ENCODE data around the gene GOLGA6A.

The GOLGA6A gene

DNA sequence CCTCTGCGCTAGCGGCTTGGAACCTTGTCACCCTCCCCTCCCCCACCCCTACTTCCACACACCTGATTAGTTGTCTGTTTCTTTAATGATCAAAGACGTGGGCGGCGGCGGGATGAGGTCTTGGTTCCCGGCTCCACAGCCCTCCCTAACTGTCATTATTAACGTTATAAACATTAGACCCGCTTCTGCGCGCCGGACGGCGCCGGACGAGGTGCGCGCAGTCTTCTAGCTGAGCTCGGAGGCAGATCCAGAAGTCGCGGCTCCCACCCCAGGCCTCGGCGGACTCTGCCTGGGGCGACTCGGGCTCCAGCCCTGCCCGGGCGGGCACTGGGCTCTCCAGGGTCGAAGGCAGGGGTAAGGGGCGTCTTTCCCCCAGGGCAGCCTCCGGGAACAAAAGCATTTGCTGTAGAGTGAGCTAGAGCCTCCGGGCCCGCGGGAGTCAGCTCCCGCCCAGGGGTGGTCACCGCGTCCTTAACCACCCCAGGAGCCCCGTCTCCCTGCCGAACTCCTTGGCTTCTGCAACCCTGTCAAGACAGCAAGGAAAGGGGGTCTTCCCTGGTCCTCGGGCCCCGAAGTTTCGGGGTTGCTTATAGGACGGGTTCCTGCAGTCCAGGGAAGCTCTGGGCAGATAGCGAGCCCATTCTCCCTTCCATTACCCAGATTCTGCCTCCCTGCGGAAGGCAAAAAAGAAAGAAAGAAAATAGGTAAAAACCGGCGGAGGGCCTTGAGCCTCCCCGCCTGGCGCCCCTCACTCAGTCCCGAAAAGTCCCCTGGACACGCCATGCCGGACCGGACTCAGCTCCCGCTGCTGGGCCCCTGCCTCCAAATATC is 45.8 kb upstream of the GOLGA6A start:
- H3K27ac ChIP-seq, result no peak overlapping the region
- TF ChIP-seq ZFX (IDR thresholded peaks at IDR 0.05), result no peak
- TF ChIP-seq, protein P1, sequence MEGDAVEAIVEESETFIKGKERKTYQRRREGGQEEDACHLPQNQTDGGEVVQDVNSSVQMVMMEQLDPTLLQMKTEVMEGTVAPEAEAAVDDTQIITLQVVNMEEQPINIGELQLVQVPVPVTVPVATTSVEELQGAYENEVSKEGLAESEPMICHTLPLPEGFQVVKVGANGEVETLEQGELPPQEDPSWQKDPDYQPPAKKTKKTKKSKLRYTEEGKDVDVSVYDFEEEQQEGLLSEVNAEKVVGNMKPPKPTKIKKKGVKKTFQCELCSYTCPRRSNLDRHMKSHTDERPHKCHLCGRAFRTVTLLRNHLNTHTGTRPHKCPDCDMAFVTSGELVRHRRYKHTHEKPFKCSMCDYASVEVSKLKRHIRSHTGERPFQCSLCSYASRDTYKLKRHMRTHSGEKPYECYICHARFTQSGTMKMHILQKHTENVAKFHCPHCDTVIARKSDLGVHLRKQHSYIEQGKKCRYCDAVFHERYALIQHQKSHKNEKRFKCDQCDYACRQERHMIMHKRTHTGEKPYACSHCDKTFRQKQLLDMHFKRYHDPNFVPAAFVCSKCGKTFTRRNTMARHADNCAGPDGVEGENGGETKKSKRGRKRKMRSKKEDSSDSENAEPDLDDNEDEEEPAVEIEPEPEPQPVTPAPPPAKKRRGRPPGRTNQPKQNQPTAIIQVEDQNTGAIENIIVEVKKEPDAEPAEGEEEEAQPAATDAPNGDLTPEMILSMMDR (conservative IDR thresholded peaks at IDR 0.05), result 0 out of 2 replicates have a peak, but pooled peaks have one; percentile 34

DNA sequence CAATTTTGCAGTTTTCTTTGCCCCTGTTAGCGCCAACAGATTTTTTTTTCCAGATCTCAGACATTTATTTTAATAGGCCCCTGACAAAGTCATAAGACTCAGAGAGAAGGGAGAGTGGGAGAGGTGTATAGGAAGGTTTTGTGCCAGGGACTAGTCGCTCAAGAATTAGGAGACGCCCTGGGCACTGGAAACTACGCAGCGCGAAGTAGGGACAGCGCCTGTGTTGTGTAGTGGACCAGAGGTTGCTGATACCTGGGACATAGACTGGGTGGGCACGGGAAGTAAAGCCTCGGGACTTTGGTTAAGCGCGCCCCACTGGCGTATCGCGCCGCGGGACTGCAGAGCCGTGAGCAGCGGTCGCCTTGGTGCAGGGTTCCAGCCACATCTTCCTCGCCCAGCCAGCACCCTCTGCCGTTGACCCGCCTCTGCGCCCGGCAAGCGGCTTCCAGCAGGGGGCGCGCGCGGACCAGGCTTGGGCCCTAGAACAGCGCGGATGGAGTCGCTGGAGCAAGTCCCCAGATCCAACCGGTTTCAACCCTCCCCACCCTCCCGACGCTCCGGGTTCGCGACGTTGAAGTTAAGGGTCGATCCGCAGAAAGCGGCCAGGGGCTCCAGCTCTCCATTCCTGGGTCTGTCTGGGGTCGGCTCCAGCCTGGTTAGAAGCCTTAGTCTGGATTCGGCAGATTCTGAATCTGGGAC is 45.1 kb upstream of the GOLGA6A start:
- H3K27ac ChIP-seq, result no peak overlapping the region
- TF ChIP-seq, protein P1 (conservative IDR thresholded peaks at IDR 0.05), result peak; percentile 97
- TF ChIP-seq ZFX (IDR thresholded peaks at IDR 0.05), result no peak

DNA sequence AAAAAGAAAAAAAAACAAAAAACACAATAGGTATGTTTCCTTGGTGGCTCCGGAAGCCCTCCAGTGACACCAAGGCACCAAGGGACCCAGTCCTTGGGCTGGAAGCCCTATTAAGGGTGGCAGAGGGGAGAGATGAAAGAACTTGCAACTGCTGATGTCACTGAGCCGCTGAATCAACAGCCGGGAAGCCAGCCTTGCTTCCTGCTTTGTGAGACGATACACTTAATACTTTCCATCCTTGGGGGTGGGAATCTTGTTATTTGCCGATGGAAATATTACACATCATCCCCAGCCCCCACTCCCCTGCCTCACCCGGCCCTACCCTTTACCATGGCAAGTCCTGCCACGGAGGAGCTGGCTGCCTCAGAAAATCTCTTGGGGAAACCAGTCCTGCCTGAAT is 42.4 kb upstream of the GOLGA6A start:
- H3K27ac ChIP-seq, result no peak overlapping the region
- TF ChIP-seq, protein P1 (conservative IDR thresholded peaks at IDR 0.05), result no peak
- TF ChIP-seq ZFX (IDR thresholded peaks at IDR 0.05), result no peak

DNA sequence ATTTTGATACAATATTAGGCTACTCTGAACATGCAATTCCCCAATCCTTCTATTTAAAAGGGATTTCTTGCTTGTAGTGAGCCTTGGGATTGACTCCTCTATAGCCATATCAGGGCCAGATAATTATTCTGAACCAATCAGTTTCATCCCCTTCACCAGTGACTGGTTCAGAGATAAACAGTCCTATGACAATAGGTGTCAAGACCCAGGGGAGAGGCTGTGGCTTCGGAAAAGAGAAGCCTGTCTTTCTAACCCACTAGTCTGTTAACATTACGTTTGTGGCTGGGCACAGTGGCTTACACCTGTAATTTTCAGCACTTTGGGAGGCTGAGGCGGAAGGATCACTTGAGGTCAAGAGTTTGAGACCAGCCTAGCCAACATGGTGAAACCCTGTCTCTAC is 41.8 kb upstream of the GOLGA6A start:
- TF ChIP-seq, protein P1 (conservative IDR thresholded peaks at IDR 0.05), result no peak
- TF ChIP-seq ZFX (IDR thresholded peaks at IDR 0.05), result no peak
- no peak overlapping the region for H3K27ac ChIP-seq

DNA sequence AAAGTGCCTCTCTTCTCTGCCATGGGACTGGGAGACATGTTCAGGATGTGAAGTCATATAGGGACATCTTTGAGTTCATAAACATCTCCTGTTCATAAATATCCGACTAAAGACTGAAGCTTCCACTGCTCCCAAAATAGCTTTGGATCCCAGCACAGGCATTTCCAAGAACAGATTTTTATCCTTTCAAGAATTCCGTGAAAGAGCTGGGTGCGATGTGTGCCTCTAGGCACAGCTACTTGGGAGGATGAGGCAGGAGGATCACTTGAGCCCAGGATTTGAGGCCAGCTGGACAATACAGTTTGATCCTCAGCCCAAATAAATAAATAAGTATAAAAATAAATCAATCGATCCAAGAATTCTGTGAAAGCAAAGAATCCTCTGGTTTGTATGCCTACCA is 41.3 kb upstream of the GOLGA6A start:
- TF ChIP-seq ZFX (IDR thresholded peaks at IDR 0.05), result no peak
- TF ChIP-seq, protein P1 (conservative IDR thresholded peaks at IDR 0.05), result no peak
- H3K27ac ChIP-seq, result no peak overlapping the region

DNA sequence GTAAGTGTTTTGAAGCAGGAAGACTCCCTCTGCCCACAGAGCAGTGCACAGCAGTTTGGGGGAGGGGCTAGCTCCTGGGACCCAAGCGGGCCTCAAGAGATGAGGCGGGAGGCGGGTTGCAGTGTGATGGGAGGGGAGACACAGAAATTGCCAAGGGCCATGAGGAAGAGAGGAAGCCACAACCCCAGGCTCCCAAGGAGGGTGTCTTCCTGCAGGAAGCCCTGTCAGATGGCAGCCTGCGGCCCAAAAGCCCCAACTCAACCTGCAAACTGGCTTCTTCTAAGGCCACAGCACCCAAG is 40.7 kb upstream of the GOLGA6A start:
- H3K27ac ChIP-seq, result no peak overlapping the region
- TF ChIP-seq, protein P1 (conservative IDR thresholded peaks at IDR 0.05), result no peak
- TF ChIP-seq ZFX (IDR thresholded peaks at IDR 0.05), result no peak

DNA sequence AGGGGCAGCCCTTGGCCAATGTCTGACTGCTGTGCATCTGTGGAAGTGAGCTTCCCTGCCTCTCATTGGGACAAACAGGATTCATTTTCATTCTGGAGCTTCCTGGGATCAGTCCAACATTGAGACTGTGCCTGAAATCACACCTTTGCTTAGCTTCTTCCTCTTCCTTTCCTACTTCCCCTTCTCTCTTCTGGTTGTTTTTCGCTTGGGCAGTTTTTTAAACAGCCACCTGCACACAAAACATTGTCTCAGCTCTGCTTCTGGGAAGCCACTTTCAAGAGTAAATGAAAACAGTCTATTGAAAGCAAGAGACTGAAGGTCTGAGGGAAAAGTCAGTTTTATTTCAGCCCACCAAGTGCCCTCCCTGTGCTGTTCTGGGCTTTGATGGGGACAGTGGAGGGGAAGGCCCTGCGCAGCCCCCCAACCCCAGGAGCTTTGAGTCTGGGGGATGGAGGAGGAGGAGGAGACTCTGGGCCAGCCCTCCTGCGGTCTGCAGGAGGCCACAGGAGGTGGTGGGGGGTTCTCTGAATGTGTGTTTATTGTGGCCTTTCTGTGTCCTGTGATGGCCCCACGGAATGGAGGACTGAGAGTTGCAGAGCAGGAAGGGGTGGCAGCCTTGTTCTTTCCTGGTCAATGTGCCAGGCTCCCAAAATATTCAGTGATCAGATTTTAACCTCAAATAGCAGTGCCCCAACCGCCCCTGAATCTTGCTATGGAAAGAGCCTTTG is 40.2 kb upstream of the GOLGA6A start:
- TF ChIP-seq ZFX (IDR thresholded peaks at IDR 0.05), result no peak
- TF ChIP-seq, protein P1 (conservative IDR thresholded peaks at IDR 0.05), result no peak
- H3K27ac ChIP-seq, result no peak overlapping the region

Measured in C4-2B (cell line).